Hepatocyte (in vitro differentiated cells): ENCODE data around the gene NFILZ.

ENCODE experiments used
- CTCF ChIP-seq: fragments of 200-600 bp; sonication (generic); IDR thresholded peaks from 2 replicates; pipeline ENCODE4 v1.5.1; 2016; ENCODE audit warnings: antibody characterized with exemption, mild to moderate bottlenecking; ENCODE audit not compliant: poor library complexity
- EZH2phosphoT487 ChIP-seq: fragments of 200-600 bp; sonication (generic); IDR thresholded peaks from one replicate; pipeline ENCODE4 v1.6.1; 2018; ENCODE audit warnings: antibody characterized with exemption, mild to moderate bottlenecking, low read depth, moderate library complexity; ENCODE audit not compliant: unreplicated experiment, severe bottlenecking

GRCh38 chr19:8615024-8615423 is 15.4 kb upstream of the NFILZ start:
- TF ChIP-seq CTCF (no peak), EZH2phosphoT487 (no peak)
